ENCODE results near the gene ELAPOR2.

ELAPOR2 gene

GRCh38 chr7:87092568-87093091 is 33.2 kb upstream of the ELAPOR2 start:
- TF ChIP-seq, protein P1, sequence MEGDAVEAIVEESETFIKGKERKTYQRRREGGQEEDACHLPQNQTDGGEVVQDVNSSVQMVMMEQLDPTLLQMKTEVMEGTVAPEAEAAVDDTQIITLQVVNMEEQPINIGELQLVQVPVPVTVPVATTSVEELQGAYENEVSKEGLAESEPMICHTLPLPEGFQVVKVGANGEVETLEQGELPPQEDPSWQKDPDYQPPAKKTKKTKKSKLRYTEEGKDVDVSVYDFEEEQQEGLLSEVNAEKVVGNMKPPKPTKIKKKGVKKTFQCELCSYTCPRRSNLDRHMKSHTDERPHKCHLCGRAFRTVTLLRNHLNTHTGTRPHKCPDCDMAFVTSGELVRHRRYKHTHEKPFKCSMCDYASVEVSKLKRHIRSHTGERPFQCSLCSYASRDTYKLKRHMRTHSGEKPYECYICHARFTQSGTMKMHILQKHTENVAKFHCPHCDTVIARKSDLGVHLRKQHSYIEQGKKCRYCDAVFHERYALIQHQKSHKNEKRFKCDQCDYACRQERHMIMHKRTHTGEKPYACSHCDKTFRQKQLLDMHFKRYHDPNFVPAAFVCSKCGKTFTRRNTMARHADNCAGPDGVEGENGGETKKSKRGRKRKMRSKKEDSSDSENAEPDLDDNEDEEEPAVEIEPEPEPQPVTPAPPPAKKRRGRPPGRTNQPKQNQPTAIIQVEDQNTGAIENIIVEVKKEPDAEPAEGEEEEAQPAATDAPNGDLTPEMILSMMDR (conservative IDR thresholded peaks at IDR 0.05; ENCODE audit: low read depth, low read length), result no peak
- H3K4me3 ChIP-seq (ENCODE audit: low read depth, low read length), result no peak overlapping the region
- no peak for DNase-seq (ENCODE audit: low read depth)

DNA sequence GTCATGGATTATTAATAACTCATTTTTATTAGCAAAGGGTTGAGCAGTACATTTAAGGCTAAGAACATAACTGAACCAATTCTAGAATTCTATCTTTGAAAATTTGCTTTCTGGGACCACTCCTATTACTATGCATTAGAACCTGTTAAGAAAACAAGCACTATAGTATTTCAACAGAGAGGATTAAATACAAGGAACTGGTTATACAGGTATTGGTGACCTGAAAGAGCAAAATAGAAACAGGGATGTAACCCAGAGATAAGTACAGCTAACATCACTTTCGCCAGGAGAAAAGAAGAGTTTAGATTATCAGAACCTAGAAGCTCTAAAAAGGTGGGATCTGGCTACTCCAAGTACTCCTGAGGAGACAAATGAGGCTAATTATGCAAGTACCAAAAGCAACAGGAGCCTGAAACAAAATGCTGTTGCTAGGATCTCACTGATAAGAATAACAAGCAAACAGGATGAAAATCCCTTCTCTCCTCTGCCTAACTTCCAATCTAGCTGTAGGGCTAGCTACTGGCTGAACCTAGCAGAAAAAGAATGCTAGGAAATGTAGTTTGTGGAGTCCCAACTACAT is 32.1 kb upstream of the ELAPOR2 start:
- TF ChIP-seq, protein P1 (conservative IDR thresholded peaks at IDR 0.05; ENCODE audit: low read depth, low read length), result no peak
- DNase-seq (ENCODE audit: low read depth), result no peak
- no peak overlapping the region for H3K4me3 ChIP-seq (ENCODE audit: low read depth, low read length)

GRCh38 chr7:87083865-87084519 is 24.5 kb upstream of the ELAPOR2 start:
- no peak for DNase-seq (ENCODE audit: low read depth)
- TF ChIP-seq, protein P1 (conservative IDR thresholded peaks at IDR 0.05; ENCODE audit: low read depth, low read length), result no peak
- no peak overlapping the region for H3K4me3 ChIP-seq (ENCODE audit: low read depth, low read length)

- no peak overlapping the region for H3K4me3 ChIP-seq (ENCODE audit: low read depth, low read length)
- no peak for DNase-seq (ENCODE audit: low read depth)
- TF ChIP-seq, protein P1 (conservative IDR thresholded peaks at IDR 0.05; ENCODE audit: low read depth, low read length), result no peak
These were observed 23.2 kb upstream of the ELAPOR2 start for GRCh38 chr7:87082675-87083074.

DNA sequence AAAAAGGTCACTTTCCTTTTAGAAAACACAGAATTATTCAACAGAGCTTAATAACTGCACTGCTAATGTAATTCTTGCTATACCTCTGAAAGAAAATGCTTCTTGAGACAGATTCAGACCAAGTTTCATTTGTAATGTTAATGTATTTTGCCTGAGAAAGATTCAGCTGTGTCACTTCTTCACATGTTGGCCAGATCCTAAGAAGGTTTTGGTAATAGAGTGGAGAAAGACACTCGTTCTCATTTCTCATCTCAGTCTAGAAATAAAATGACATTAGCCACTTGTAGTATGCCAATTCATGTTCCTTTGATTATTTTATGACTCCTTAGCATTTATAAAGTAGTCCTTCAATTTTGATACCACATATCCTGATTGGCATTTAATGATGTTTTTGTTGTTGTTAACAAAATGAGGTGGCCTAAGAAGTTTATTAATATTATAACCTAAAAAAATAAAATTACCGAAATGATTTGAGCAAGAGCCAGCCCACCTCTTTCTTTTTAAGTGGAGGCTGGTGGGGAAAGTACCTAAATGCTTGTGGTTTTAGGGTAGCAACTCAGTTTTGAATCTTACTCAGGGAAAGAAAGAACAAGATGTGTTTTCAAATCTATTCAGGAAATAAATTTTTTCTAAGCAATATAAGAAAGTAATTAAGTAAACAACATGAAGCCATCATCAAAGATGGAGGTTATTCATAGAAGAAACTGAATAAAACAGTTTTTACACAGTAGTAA is 16.4 kb upstream of the ELAPOR2 start:
- no peak overlapping the region for H3K4me3 ChIP-seq (ENCODE audit: low read depth, low read length)
- TF ChIP-seq, protein P1 (conservative IDR thresholded peaks at IDR 0.05; ENCODE audit: low read depth, low read length), result no peak
- DNase-seq (ENCODE audit: low read depth), result no peak

DNA sequence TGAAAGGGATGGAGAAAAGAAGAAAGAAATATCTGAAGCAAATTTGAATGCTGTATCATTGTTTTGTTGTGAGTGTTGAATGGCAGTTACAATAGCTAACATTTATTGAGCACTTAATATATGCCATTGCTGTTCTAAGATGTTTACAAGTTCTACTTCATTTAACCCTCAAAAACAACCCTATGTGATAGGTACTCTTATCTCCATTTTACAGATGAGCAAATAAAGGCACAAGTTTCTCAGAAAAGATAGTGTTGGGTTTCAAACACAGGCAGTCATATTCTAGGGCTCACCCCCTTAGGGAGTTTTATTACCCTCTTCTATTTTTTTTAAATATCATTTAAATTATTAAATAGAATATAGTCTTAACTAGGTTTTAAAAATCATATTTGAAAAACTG is 8.3 kb upstream of the ELAPOR2 start:
- TF ChIP-seq, protein P1 (conservative IDR thresholded peaks at IDR 0.05; ENCODE audit: low read depth, low read length), result no peak
- DNase-seq (ENCODE audit: low read depth), result no peak
- no peak overlapping the region for H3K4me3 ChIP-seq (ENCODE audit: low read depth, low read length)

All from choroid plexus epithelial cell (primary cell).